ENCODE measurements around the gene YPEL5.

DNA sequence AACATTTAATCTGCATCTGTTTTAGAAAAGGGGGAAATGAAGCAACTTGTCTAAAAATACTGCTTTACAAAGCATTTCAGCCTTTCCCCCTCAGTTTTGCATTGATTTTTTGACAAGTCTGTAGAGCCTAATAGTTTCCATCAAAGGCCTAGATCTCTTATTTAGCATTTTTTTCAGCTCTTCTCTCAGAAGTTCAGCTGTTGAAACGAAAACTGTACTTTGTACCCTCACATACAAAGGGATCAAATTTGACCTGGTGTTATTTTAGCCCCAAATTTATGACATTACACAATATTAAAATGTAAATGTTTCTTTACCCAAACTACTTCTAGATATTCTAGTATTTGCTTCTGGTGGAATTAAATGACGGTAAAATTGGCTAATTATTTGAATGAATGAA, 13.0 kb downstream of the YPEL5 start:
- TF ChIP-seq REST (IDR thresholded peaks at IDR 0.05; ENCODE audit: low read depth) (no peak), CTCF (IDR thresholded peaks at IDR 0.05 in 2 of 3, conservative IDR thresholded peaks at IDR 0.05 in 1 of 3; ENCODE audit: borderline replicate concordance in 1 of 3, insufficient read depth in 1 of 3, low read depth in 2 of 3, low read length in 2 of 3) (no peak), SIN3A (IDR thresholded peaks at IDR 0.05; ENCODE audit: low read depth) (no peak)

Data from HCT116 (cell line).